Neural progenitor cell (in vitro differentiated cells): Measurements from ENCODE around the gene SLC25A17. TPM values are rescaled to one million over a fixed set of nuclear protein-coding genes. Genes with fewer than 3 reads are reported as not detected.

Experiments used
- DNase-seq: peaks from one replicate; pipeline ENCODE4 v3.0.0-alpha.2; 2016; ENCODE audit warnings: low spot score
- H2AFZ ChIP-seq: fragments of 200-600 bp; sonication (generic); replicated peaks from 2 replicates; pipeline ENCODE4 v1.6.1; 2016; ENCODE audit warnings: antibody characterized with exemption
- H3F3A ChIP-seq: fragments of 200-600 bp; sonication (generic); 2 replicates; pipeline ENCODE4 v1.6.1; 2016; ENCODE audit warnings: antibody characterized with exemption, low read depth
- H3K27ac ChIP-seq: fragments of 200-600 bp; sonication (generic); 2 replicates; pipeline ENCODE4 v1.5.1; 2016; ENCODE audit warnings: mild to moderate bottlenecking
- H3K27me3 ChIP-seq: fragments of 200-600 bp; sonication (generic); 2 replicates; pipeline ENCODE4 v1.6.1; 2016; ENCODE audit warnings: mild to moderate bottlenecking, moderate library complexity
- H3K36me3 ChIP-seq: fragments of 200-600 bp; sonication (generic); 2 replicates; pipeline ENCODE4 v1.5.1; 2016
- H3K4me1 ChIP-seq: fragments of 200-600 bp; sonication (generic); 2 replicates; pipeline ENCODE4 v1.6.1; 2016; ENCODE audit warnings: mixed run types
- H3K4me2 ChIP-seq: fragments of 200-600 bp; sonication (generic); 2 replicates; pipeline ENCODE4 v1.6.1; 2016
- H3K4me3 ChIP-seq: fragments of 200-600 bp; sonication (generic); 2 replicates; pipeline ENCODE4 v1.5.1; 2016
- H3K79me2 ChIP-seq: fragments of 200-600 bp; sonication (generic); 2 replicates; pipeline ENCODE4 v1.6.1; 2016; ENCODE audit warnings: low read depth
- H3K9ac ChIP-seq: fragments of 200-600 bp; sonication (generic); 2 replicates; pipeline ENCODE4 v1.6.1; 2016
- H3K9me3 ChIP-seq: fragments of 200-600 bp; sonication (generic); 2 replicates; pipeline ENCODE4 v1.5.1; 2016; ENCODE audit warnings: low read depth
- H4K20me1 ChIP-seq: fragments of 200-600 bp; sonication (generic); 2 replicates; pipeline ENCODE4 v1.6.1; 2016; ENCODE audit warnings: low read depth
- H3K27ac Mint-ChIP-seq: 3 replicates; pipeline ENCODE4 v1.8.0; 2021; ENCODE audit warnings: mixed read lengths
- H3K27me3 Mint-ChIP-seq: 2 replicates; pipeline ENCODE4 v1.8.0; 2022; ENCODE audit warnings: low read depth, mild to moderate bottlenecking, inconsistent platforms, moderate library complexity, mixed read lengths; ENCODE audit not compliant: insufficient read depth
- H3K36me3 Mint-ChIP-seq: 3 replicates; pipeline ENCODE4 v1.8.0; 2021; ENCODE audit warnings: mixed read lengths
- H3K4me1 Mint-ChIP-seq: 3 replicates; pipeline ENCODE4 v1.8.0; 2021; ENCODE audit warnings: mixed read lengths
- H3K4me3 Mint-ChIP-seq: 3 replicates; pipeline ENCODE4 v1.8.0; 2021; ENCODE audit warnings: mild to moderate bottlenecking, moderate library complexity, mixed read lengths
- H3K9me3 Mint-ChIP-seq: 3 replicates; pipeline ENCODE4 v1.8.0; 2020; ENCODE audit warnings: mixed read lengths
- EZH2 ChIP-seq: fragments of 200-600 bp; sonication (generic); IDR thresholded peaks from 2 replicates; pipeline ENCODE4 v1.6.1; 2017; ENCODE audit warnings: antibody characterized with exemption, mild to moderate bottlenecking, moderate library complexity
- EZH2phosphoT487 ChIP-seq: fragments of 200-600 bp; sonication (generic); IDR thresholded peaks from 2 replicates; pipeline ENCODE4 v1.6.1; 2017; ENCODE audit warnings: antibody characterized with exemption
- total RNA-seq: library from RNA; depleted of rRNA; stranded (reverse); fragments of >200 nt; gene quantifications from 2 replicates; pipeline ENCODE4 v1.2.3, GENCODE V29; 2015; ENCODE audit warnings: low replicate concordance
- TF ChIP-seq, protein P1 (sequence below): fragments of 200-600 bp; sonication (generic); IDR thresholded peaks from 2 replicates; pipeline ENCODE4 v1.5.1; 2017; ENCODE audit warnings: antibody characterized with exemption, mild to moderate bottlenecking

SLC25A17 gene
- total RNA-seq, 1 donor from 2014 or later = 31.7 TPM

DNA sequence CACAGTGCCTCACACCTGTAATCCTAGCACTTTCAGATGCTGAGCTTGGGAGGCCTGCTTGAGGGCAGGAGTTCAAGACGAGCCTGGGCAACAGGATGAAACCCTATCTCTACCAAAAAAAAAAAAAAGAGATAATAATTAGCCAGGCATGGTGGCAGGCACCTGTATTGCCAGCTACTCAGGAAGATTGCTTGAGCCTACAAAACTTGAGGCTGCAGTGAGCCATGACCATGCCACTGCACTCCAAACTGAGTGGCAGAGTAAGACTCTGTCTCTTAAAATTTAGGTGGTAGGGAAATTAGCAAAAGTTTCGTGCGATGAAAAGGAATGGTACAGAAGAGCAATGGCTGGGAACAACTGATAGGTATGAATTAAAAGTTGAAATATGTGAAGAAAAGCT lies 19.3 kb upstream of the SLC25A17 start:
- Histone ChIP-seq H3F3A (peaks cover 7% of the 10 kb centered on the region), H3K9me3 (no peaks in the 10 kb centered on the region), H3K9ac (no peak overlapping the region), H3K36me3 (peaks cover 50% of the 10 kb centered on the region), H3K4me1 (no peaks in the 10 kb centered on the region), H3K27ac (no peak overlapping the region), H3K79me2 (peaks cover 75% of the 10 kb centered on the region), H4K20me1 (peaks cover 33% of the 10 kb centered on the region), H2AFZ (no peak overlapping the region), H3K4me3 (no peak overlapping the region), H3K4me2 (no peak overlapping the region), H3K27me3 (no peaks in the 10 kb centered on the region)
- no peak for DNase-seq
- TF ChIP-seq EZH2phosphoT487 = no peak
- TF ChIP-seq EZH2 = no peak
- TF ChIP-seq, protein P1, sequence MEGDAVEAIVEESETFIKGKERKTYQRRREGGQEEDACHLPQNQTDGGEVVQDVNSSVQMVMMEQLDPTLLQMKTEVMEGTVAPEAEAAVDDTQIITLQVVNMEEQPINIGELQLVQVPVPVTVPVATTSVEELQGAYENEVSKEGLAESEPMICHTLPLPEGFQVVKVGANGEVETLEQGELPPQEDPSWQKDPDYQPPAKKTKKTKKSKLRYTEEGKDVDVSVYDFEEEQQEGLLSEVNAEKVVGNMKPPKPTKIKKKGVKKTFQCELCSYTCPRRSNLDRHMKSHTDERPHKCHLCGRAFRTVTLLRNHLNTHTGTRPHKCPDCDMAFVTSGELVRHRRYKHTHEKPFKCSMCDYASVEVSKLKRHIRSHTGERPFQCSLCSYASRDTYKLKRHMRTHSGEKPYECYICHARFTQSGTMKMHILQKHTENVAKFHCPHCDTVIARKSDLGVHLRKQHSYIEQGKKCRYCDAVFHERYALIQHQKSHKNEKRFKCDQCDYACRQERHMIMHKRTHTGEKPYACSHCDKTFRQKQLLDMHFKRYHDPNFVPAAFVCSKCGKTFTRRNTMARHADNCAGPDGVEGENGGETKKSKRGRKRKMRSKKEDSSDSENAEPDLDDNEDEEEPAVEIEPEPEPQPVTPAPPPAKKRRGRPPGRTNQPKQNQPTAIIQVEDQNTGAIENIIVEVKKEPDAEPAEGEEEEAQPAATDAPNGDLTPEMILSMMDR = no peak
- H3K27me3 Mint-ChIP-seq = no peaks in the 10 kb centered on the region
- H3K36me3 Mint-ChIP-seq = peaks cover 23% of the 10 kb centered on the region
- no peaks in the 10 kb centered on the region for H3K9me3 Mint-ChIP-seq
- no peak overlapping the region for H3K4me3 Mint-ChIP-seq
- no peaks in the 10 kb centered on the region for H3K4me1 Mint-ChIP-seq
- no peak overlapping the region for H3K27ac Mint-ChIP-seq

DNA sequence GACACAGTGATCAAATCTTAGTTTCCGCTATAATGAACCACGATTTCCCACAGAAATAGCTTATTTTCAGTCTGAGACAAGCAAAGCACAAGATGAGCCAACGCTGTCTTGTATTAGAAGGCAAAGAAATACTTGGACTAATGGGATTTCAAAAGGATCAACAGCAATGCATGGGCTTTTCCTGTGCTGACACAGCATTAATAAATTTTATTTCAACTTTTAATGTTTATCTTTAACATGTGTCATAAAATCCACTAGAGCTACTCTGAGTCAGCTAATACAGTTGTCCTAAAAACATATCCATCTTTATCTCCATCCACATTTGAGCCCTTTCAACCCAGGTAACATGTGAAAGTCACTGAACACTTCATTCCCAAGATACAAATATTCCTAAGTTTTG lies 15.5 kb upstream of the SLC25A17 start:
- peaks cover 8% of the 10 kb centered on the region for H3F3A ChIP-seq
- Mint-ChIP-seq H3K36me3 (peaks cover 27% of the 10 kb centered on the region), H3K9me3 (no peaks in the 10 kb centered on the region), H3K4me1 (no peaks in the 10 kb centered on the region), H3K27ac (no peak overlapping the region), H3K27me3 (no peaks in the 10 kb centered on the region), H3K4me3 (no peak overlapping the region)
- H3K27ac ChIP-seq = no peak overlapping the region
- no peaks in the 10 kb centered on the region for H3K9me3 ChIP-seq
- no peak overlapping the region for H3K9ac ChIP-seq
- H3K4me3 ChIP-seq = no peak overlapping the region
- H3K79me2 ChIP-seq = peaks cover 40% of the 10 kb centered on the region
- no peaks in the 10 kb centered on the region for H3K27me3 ChIP-seq
- no peak for TF ChIP-seq EZH2phosphoT487
- TF ChIP-seq EZH2 = no peak
- TF ChIP-seq, protein P1 = no peak
- no peak for DNase-seq
- no peaks in the 10 kb centered on the region for H3K4me1 ChIP-seq
- no peak overlapping the region for H2AFZ ChIP-seq
- H3K36me3 ChIP-seq = peaks cover 64% of the 10 kb centered on the region
- no peak overlapping the region for H3K4me2 ChIP-seq
- peaks cover 20% of the 10 kb centered on the region for H4K20me1 ChIP-seq

DNA sequence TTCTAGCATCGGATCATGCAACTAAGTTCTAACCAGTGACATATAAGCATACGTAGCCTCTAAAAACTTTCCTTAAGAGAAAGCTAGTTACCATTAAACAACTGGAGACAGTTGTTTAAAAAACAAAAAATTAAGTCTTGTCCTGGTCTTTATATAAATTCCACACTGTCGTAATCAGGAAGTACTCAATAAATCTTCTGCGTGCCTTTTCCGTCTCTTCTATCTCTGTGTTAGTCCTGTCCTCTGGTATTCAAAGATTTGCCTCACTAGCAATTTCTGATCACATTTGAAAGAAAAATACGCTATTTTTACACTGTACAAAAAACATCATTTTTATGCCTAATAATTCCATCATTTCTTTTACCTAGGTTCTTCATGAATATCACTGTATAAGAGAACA lies 10.0 kb upstream of the SLC25A17 start:
- Mint-ChIP-seq H3K27me3 (no peaks in the 10 kb centered on the region), H3K36me3 (peaks cover 26% of the 10 kb centered on the region), H3K4me3 (no peak overlapping the region), H3K9me3 (no peaks in the 10 kb centered on the region), H3K27ac (no peak overlapping the region), H3K4me1 (no peaks in the 10 kb centered on the region)
- Histone ChIP-seq H3K4me1 (no peaks in the 10 kb centered on the region), H3K9ac (no peak overlapping the region), H3K27ac (no peak overlapping the region), H3K9me3 (no peaks in the 10 kb centered on the region), H3K79me2 (peaks cover 2% of the 10 kb centered on the region), H2AFZ (no peak overlapping the region), H3K27me3 (no peaks in the 10 kb centered on the region), H3K4me2 (no peak overlapping the region), H4K20me1 (peaks cover 15% of the 10 kb centered on the region), H3F3A (peaks cover 15% of the 10 kb centered on the region), H3K36me3 (peaks cover 49% of the 10 kb centered on the region), H3K4me3 (no peak overlapping the region)
- DNase-seq = no peak
- TF ChIP-seq, protein P1 = no peak
- TF ChIP-seq EZH2 (no peak), EZH2phosphoT487 (no peak)
